Measurements from ENCODE around the gene PLA2G6.

Gene PLA2G6

DNA sequence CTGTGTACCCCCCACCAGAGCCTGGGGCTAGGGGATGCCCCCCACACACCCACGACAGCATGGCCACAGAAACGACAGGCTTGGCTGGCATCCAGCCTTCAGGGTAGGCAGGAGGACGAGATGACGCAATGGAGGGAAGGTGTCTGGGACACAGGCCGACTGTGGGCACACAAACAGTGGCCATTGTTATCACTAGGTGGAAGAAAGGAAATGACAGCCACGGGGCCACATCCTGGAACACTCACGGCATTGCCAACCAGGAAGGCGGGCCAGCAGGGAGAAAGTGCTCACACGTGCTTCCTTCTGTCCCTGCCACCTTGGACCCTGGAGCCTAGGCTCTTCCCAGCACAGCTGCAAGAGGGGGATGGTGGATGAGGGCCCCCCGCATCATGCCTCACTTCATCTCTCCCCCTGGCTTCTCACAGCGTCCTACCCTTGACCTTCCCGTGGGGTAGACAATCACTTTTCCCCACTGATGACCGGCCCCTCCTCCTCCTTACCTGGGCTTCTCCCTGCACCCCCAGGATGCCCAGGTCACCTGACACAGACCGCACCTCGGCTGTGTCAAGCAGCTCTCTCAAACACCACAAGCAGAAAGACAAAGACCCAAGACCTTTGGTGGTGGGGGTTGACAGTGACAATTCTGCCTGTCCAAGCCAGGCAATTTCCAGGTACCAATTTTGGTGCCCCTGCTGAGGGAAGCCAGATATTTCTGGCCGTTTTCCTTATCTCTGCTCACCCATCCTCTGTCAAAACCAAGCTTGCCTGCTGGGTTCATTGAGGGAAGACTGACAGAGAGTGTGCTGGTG, 8.6 kb downstream of the PLA2G6 start:
- no peak overlapping the region for H3K27ac ChIP-seq
- DNase-seq (ENCODE audit: low spot score): peak; percentile 74
- H3K4me3 ChIP-seq: no peak overlapping the region
- TF ChIP-seq CTCF (IDR thresholded peaks at IDR 0.05): no peak

DNA sequence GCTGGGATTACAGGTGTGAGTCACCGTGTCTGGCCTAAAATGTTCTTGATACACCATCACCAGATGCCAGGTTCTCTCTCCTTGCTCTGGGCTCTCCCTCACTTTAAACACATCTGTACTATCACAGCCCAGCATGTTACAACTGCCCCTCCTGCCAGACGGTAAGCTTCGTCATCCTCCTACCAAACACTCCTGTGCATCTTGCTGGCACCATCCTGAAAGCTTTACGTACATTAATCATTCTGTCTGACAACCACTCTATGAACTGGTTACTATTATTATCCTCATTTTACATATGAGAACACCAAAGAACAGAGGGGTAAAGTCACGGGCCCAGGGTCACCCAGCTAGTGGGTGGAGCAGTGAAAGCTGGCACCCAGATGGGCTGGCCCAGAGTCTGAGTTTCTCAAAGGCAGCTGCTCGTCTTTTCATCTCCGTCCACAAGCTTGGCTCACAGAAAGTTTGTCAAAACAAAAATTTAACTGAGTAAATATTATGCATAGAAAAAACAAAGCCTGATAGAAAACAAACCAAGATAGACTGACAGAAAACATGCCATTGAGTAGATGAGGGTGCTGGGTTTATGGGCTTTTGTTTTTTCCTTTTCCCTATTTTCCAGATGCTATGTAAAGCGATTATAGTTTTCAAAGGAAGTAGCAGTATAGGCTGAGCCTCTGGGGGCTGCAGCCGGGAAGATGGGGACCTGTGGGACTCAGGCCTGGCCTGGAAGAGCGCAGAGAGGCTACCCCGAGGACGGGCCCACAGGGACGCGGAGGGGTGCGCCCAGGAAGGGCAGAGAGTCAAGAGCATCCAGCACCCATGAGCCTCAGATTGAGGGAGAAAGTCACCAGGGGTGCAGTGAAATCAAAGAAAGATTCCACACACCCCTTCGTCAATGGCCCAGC, 9.5 kb downstream of the PLA2G6 start:
- TF ChIP-seq CTCF (IDR thresholded peaks at IDR 0.05): no peak
- H3K4me3 ChIP-seq: no peak overlapping the region
- H3K27ac ChIP-seq: no peak overlapping the region
- DNase-seq (ENCODE audit: low spot score): peak; percentile 54

DNA sequence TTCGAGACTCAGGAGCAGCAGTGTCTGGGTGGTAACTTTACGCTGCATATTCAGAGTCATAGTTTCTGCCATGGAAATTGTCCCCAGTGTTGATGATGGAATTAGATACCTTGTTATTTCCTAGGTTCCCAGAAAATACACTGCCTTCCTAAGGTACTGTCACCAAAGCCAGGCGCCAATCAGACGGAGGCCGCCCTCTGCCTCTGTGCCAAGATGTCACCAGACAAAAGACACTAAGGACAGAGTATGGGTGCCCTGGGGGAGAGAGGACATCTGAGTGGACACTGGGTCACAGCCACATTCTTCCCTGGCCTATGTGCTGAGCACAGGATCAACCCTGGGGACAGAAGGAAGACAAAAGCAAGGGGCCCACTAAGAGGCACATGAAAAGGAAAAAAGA, 11.2 kb downstream of the PLA2G6 start:
- no peak overlapping the region for H3K4me3 ChIP-seq
- DNase-seq (ENCODE audit: low spot score): peak; percentile 38
- H3K27ac ChIP-seq: no peak overlapping the region
- TF ChIP-seq CTCF (IDR thresholded peaks at IDR 0.05): no peak

DNA sequence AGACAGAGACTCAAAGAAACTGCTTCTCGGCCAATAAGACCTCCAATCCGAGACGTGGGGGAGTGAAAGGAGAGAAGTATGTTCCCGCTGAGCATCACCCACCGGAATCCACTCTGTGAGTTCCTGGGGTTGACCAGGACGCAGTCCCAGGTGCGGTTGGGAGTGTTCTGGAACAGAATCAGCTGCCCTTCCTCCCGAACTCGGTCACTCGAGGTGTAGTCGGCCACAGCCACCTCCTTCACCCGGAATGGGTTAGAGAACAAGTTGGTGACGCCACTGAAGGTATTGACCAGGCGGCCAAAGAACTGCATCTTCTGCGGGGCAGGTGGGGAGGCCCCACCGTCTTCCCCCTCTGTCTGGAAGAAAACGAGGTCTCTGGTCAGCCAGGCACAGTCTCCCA, 12.5 kb downstream of the PLA2G6 start:
- DNase-seq (ENCODE audit: low spot score): peak; percentile 58
- no peak overlapping the region for H3K4me3 ChIP-seq
- TF ChIP-seq CTCF (IDR thresholded peaks at IDR 0.05): no peak
- no peak overlapping the region for H3K27ac ChIP-seq

DNA sequence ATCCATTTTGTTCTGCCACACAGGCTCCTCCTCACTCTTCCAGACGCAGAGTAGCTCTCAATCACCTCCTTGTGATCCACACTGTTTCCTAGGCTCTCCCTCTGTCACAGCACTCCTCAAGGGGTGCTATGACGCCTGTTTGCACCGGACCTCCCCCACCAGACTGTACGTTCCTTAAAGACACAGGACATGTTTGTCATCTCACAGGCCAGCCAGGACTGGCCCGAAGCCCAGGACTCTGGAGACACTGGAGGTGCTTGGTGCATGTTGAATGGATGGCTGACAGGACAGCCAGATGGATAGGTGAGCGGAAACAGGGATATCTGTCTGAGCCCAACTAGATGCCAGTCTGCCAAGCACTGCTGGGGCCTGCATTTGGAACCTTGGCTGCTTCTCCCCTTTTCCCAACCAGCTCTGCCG, 13.6 kb downstream of the PLA2G6 start:
- H3K27ac ChIP-seq: no peak overlapping the region
- DNase-seq (ENCODE audit: low spot score): peak; percentile 53
- no peak for TF ChIP-seq CTCF (IDR thresholded peaks at IDR 0.05)
- H3K4me3 ChIP-seq: no peak overlapping the region

- no peak overlapping the region for H3K4me3 ChIP-seq
- no peak for TF ChIP-seq CTCF (IDR thresholded peaks at IDR 0.05)
- peak; percentile 31 for DNase-seq (ENCODE audit: low spot score)
- no peak overlapping the region for H3K27ac ChIP-seq
These were observed 15.6 kb downstream of the PLA2G6 start for GRCh38 chr22:38165922-38166593.
